NCI-H510A treated with DMSO at 0.1 percent for 48 hours (cell line): Measurements from ENCODE around the gene NFASC.

Experiments used
- DNase-seq: peaks from one replicate; lab custom pipeline; 2025; lab: John Stamatoyannopoulos, UW

The NFASC gene

DNA sequence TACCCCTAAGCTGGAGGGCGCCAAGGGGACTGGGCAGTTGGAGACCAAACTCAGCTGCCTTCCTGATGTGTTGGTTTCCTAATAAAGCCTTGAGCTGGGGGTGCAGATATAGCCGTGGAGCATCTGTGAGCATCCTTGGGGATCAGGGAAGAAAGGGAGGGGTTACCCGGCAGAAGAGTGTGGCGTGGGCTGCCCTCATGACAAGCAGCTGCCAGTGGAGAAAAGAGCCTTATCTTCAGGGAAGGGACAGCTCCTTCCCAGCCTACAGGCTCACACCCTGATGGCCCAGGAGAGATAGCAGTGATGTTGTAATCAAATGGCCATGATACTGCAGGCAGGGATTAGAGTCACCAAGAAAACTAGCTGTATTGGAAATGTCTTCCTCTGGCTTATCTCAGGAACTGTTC lies 10.8 kb upstream of the NFASC start:
- no peak for DNase-seq

DNA sequence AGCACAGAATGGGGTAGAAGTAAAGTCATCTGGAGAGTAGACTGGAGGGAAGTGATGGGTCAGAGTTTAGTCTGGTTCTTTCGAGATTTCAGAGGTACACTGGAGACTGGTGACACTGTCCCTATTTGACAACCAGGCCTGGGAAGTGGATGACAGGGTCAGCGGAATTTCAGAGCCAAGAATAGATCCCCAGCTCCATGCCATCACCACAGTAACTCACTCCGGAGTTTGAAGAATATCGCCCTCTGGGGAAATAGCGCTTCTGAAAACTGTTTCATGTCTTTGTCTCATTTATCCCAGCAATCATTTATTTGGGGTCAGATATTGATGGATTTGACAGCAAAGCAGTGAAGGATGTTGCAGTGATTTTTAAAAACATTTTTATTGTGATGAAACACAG lies 7.6 kb upstream of the NFASC start:
- no peak for DNase-seq

DNA sequence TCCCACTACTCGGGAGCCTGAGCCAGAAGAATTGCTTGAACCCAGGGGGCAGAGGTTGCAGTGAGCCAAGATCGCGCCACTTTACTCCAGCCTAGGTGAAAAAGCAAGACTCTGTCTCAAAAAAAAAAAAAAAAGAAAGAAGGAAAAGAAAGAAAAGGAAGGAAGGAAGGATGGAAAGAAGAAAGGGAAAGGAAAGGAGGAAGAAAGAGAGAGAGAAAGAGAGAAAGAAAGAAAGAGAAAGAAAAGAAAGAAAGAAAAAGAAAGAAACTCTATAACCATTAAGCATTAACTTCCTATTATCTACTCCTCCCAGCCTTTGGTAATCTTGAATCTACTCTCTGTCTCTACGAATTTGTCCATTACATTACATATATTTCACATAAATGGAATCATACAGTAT lies 6.9 kb upstream of the NFASC start:
- no peak for DNase-seq

DNA sequence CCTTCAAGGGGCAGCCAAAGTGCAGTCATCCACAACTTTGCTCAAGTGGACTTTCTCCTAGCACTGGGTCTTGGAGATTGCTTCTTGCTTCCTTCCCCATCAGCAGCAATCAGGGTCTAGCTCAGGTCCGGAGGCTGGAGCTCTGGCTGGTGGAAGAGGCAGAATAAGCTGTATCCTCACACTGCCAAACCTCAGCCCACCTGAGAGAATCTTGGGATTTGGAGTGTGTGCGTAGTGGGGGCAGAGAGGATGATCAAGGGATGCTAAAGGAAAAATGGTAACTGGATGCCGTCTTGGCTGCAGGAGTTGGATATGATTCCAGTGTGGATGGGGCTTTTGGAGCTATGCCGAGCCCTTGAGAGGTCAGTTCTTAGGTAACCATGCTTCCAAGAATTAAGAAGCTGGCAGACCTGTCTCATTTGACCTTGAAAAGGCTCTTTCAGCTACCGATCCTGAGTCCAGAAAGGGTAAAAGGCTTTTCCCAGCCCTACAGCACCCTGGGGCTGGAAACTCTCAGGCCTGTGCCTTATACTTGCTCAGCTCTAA lies 4.5 kb upstream of the NFASC start:
- DNase-seq: no peak

DNA sequence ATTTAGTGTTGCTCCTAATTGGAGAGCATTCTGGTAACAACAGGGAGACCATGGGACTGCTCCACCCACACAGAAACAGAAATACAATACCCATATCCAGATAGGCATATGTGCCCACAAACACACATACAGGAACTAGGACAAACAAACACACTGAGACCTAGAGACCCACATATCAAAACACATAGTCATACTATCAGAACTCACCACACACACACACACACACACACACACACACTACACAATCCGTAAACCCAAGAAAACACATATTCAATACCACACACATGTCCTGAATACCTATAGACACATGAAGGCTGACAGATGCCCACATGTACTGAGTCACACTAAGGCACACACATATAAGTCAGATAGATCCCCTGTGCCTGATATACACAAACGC lies 3.5 kb upstream of the NFASC start:
- DNase-seq: no peak

DNA sequence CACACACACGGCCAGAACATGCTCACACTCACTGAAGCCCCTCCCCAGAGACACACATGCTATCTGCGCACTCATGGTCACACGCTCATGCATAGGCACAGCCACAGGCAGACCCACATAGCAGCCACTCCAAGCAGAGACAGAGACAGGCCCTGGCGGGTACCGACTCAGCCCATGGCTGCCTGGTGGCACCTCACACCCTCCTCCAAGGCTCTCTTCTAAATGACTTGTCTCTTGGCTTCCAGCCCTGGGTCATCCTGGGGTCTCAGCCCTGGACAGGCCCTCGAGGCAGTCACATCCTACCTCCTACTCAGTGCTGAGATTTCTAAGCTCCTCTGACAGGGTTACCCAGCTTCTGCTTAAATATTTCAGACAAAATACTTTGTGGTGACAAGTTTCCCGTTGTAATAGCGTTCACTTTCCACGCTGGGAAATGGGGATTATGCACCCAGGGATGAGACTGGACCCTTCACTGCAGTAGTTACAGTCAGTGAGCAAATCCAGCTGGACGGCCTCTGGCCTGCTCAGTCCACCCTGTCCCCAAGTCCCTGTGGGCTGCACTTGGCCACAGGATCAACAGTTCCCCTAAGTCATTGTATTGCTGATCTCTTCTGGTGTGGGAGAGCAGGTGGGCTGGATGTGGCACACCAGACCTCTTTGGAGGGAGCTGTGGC lies 2.9 kb upstream of the NFASC start:
- DNase-seq: no peak

DNA sequence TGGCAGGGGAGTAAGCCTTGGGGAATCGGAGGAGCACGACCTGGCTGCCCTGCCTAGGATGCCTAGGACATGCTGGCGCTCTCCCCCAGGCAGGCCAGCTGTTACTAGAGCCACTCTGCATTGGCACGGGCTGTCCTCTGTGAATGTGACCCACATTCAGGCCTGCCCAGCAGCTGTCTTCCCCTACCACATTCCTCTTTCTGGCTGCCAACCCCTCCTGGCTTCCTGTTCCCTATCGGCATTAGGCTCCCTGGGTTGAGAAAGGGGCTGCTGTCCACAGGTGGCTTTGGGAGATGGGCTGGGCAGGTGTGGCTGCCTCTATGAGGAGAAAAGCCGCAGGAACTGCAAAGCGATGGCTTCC lies 2.3 kb upstream of the NFASC start:
- no peak for DNase-seq

DNA sequence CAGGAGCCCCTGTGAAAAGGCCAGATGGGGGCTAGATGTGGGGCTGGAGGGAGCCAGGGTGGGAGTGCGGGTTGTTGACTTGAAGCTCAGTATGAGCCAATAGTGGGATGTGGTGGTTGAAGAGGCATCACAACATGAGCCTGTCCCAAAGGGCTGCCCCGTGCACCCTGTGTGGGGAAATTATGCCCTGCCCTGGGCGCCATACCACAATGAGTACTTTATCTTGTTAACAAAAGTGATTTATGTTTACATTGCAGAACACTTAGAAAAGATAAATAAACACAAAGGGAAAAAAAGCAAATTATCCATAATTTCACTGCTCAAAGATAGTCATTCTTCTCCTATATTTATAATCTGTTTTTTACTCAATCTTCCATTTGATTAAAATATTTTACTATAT lies 1.6 kb upstream of the NFASC start:
- no peak for DNase-seq

DNA sequence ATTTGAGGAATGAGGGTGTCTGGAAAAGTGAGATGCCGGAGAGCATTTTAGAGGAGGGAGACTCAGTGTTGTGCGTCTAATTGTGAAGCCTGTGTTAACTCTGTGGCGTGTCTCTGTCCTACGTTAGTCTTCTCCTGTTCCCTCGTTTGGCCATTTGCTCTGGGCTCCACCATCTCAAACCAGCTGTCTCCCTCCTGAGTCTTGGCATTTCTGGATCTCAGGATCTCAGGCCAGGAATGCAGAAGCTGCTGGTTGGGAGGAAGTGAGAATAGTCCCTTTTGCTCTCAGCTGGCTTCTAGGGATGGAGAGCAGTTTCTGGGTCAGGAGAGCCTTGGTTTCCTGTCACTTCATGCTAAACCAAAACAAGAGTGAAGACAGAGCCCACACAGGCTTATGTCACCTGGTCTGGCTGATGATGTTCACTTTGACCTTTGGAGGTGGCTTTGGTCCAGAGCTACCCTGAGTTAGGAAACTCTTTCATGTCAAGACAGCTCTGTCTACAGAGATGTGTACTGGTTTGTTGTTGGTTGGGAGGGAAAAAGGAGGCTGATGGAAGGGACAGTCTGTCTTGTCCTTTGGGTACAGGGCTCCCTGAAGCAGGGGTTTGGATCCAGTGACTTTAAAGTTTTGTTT lies 859 bp downstream of the NFASC start:
- DNase-seq: no peak

DNA sequence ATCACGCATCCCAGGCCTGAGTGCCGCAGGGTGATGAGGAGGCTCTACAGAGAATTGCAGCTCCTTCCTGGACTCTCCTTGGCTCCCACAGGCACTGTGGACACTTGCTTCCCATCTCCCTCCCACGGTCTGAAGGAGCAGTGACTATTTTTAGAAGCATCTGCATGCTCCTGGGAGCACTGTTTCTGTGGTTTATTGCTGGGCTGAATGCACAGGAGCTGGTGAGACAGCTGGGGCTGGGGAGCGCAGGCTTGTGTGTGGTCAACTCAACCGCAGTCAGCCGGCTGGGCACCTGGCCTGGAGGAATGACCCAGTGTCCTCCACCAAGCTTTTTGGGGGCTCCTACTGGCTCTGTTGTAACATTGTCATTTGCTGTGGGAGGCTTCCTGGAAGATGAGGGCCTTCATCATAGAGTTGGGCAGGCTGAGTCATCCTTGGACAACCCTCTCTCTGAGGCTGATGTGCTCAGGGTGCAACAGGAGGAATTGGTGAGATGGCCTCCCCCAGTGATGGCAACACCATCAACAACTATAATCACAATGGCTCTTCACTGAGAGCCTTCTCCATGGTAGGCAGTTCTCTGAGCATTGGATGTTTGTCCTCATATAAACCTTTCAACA lies 1.7 kb downstream of the NFASC start:
- DNase-seq: no peak

DNA sequence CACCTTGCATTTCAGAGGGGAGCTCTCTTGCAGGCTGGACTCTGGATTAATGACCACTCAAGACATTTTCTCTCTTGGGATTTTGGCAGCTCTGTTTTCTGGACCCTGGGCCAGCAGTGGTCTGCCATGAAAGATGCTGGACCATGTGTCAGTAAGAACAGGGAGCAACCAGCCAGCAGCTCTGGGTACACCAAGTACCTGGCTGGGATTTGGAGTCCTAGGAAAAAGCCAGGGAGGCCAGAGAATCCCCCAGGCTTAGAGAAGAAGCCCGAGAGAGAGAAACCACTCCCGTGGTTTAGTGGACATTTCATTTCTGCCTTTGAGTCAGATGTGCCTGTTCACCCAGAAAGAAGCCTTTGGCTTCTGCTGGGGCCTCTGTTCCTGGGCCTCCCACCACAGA lies 2.5 kb downstream of the NFASC start:
- DNase-seq: no peak

DNA sequence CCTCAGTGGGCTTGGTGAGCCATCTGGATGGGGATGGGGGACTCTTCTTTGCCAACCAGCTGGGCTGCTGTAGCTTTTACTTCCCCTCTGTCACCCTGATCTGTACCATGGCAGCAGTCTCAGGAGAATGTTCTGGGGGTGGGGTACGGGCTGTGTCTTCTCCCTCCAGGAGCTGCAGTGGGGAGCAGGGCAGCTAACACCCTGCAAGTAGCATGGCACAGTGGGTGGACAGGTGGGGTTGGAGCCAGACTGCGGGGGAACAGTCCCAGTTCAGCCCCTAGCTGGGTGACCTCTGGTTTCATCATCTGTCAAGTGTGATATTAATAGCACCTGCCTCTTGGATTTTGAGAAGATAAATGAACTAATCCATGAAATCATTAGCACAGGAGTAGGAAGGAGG lies 3.1 kb downstream of the NFASC start:
- DNase-seq: no peak

DNA sequence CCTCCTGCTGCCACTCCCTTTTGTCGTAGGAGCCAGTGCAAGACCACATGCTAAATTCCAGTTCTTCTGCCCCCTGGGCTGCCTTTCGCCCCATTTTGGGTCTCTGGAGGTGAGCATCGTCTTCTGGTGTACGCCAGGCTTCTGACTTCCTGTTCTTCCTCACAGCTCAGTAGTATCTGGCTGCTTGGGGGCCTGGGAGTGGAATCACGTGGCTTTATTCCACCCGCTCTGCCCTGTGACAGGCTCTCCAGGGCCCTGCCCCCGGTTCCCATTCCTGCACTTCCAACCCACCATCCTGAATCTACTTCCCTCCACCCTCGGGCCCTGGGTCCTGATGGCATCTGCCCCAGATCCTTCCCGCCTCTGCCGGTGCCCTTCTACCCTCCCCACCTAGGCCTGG lies 3.6 kb downstream of the NFASC start:
- no peak for DNase-seq

DNA sequence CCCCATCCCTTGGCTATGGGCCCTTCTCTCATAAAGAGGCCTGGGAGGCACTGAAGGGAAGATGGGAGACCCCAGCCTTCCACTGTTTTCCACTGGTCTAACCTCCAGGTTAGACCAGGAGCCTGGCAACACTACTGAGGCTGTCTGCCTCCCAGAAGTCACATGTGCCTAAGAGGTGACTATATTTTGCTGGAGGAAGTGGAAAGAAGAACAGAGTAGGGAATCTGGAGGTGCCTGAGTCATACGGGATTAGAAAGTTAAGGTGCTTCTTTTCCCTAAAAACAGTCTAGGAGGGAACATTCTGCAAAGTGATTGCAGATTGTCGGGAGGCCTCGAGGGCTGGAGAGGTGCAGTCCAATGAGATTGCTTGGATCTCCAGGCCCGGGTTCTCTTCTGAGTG lies 4.6 kb downstream of the NFASC start:
- no peak for DNase-seq

DNA sequence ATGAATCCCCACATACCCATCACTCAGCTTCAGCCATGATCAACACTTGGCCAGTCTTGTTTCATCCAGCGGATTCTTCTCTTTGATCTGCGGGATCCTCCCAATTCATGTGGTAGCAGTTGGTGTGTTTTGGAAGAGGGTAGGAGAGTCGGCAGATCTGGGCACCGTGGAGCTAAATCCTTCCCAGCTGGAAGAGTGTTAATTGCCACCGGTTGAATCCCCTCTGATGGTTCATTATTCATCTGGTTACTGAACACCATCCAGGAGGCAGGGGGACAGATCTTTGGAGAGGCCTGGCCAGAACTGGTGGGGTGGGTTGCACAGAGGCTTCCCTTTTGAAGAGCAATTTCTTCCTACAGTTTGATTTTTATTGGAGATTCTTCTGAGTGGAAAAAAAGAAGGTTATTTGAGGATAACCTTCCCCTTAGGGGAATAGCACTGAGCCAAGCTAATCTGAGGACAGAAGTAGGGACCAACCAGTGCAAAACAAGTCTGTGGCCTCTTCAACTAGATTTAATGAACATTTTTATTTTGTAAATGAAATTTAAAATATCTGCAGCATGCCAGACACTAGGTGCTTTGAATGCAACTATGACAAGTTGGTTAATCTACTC lies 8.1 kb downstream of the NFASC start:
- no peak for DNase-seq

DNA sequence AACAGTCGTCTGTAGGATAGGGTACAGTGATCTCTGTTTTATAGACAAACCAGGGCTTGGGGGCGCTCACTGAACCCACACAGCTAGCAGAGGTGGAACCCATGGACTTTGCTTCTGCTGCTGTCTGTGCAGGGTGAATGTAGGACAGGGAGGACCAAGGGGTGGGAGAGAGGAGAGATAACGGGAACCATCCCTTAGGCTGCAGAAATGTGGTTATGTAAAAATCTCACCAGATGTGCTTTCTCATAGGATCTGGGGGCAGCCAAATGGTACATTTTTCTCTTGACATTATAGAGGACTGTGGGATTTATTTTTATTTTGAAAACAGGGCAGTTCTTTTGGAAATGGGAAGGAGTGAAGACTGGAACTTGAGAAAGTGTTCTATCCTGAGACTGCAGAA lies 8.7 kb downstream of the NFASC start:
- DNase-seq: no peak

DNA sequence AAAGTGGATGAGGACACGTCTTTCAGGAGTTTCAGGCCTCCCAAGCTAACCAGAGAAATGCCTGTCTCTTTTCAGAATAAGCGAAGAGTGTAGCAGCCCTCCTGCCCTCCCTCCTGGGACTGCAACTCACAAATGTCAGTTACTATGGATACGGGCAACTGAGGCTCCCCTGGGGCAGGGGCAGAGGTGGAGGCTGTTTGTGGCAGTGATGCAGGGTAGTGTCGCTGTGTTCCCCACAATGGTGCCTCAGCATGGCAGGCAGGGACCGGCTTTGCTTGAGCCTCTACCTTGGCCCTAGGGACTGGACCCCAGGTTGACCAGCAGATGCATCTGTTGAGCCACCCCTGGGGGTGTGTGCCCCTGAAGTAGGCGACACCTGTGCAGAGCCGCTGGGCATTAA lies 10.2 kb downstream of the NFASC start:
- DNase-seq: no peak

DNA sequence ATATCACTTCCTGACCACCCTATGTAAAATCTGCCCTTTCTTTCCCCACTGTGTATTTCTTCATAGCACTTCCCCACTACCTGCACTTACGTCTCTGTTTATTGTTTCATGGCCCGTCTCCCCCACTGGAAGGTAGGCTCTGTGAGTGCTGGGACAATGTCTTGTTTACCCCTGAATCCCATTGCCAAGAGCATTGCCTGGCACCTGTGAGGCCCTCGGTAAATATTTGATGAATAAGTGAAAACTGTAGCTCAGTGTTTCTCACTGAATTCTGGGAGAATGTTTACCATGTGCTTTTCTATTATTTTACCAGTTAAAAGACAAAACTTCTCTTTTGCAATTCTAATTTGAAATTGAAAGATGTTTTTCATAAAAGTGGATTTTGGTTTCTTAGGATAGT lies 11.8 kb downstream of the NFASC start:
- DNase-seq: no peak

DNA sequence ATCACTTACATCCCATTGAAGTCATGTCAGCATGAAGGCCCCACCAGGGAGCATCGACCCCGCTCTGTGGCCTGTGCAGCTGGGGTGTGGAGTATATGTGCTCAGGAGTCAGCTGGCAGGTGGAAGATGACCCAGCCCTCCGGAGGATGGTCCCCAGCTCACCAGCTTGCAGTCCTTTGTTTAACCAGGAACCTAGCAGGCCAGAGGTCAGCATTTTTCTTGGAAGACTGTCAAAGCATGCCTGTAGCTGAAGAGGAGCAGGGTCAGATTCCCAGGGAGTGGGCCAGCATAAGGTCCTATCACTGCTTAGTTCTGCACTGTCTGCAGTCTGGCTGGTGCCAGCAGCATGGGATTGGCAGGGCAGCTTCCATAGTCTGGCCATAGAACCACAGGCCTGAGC lies 12.7 kb downstream of the NFASC start:
- DNase-seq: no peak

DNA sequence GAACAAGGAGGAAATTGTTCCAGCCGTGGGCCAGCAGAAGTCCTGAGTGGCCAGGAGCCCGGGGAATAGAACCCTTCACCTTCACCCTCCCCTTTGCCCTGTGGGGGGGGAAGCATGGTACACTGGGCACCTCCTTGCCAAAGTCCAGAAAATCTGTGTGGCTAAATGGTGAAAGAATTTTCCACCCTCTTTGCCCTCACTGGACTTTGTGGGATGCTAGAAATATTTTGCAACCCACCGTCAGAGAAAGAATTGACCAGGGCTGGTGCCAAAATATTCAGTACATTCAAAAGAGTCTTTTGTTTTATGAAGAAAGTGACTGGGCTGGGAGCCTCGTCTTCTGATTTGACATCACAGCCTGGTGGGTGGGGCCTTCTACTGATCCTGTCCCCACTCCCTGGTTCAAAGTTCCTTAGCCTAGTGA lies 14.6 kb downstream of the NFASC start:
- DNase-seq: no peak

DNA sequence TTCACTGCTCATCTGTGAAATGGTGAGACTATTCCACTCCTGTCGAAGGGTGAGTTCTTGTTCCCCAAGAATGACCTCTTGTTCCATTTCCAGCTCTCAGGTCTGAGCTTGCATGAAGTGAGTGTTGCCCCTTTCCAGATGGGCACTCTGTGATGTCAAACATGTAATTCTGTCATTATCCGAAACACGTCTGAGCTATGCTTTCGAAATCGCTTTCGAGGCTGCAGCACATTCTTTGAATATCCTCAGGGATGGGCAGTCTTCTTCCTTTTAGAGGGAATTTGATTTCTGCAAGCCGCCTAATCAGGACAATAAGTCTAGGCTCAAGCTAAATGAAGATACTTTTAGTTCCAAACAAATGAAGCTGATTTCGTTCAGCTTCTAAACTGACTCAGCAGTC lies 15.1 kb downstream of the NFASC start:
- DNase-seq: no peak

DNA sequence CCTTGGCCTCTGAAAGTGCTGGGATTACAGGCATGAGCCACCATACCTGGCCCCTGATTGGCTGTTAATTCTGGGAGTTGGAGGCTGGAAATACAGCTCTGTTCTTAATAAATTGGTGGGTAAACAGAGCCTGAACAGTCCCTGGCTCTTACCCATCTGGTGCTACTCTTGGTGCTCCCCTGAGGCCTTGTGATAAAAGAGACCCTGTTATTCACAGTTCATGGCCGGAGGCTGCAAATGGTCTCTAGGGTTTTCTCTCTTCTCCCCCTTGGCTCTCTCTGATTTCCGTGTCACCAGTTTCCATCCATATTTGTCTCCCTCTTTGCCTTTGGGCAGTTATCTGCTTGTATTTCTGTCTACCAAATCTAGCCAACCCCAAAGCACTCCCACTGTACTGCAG lies 17.2 kb downstream of the NFASC start:
- DNase-seq: no peak

DNA sequence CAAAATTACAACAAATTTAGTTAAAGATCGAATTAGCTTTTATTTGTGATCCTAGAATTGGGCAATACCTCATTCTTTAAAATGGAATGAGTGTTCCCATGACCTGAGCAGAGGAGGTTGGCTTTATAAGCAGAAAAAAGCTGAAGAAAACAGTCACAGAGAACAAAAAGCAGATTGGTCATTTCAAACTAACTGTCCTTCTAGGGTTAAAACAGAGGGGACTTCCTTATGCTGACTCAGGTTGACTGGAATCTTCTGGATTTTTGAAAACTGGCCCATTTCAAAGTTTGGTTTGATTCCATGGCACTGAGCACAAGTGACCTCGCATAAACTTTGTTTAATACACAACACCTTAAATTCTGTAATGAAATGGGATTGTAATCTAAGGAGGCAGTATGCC lies 17.6 kb downstream of the NFASC start:
- no peak for DNase-seq
